Adipose tissue (tissue), 3 donors: ENCODE results near the gene GTF3C1. TPM values are rescaled to one million over a fixed set of nuclear protein-coding genes. Genes with fewer than 3 reads are reported as not detected.

Experiments used
- H3K27ac ChIP-seq: one replicate; pipeline ENCODE4 v1.5.1; 2013; ENCODE audit warnings: low read depth, low read length
- WGBS, 3 donors: extraction: QIAGEN DNeasy Blood & Tissue Kit; methylation state at CpG; one replicate each; pipeline ENCODE4 v1.1.7; 2013; 5-methylcytosine and 5-hydroxymethylcytosine counted together
- polyA plus RNA-seq, 3 donors: library from polyadenylated mRNA; stranded (reverse); fragments of 200-250 nt; gene quantifications; one replicate each; pipeline ENCODE4 v1.2.3, GENCODE V29; 2013
- donor health status: healthy with polysubstance abuse.
- donor health status: Bipolar disorder and iron deficiency.
- donor health status: healthy.

Gene GTF3C1
- polyA plus RNA-seq, 3 donors, result 26.2 to 31.3 (median 30.7) TPM

- no peak overlapping the region for H3K27ac ChIP-seq
- WGBS, 3 donors, result 96 to 98% (median 96%) methylated on average over 9 of the region's 9 CpGs
These were observed 76.4 kb downstream of the GTF3C1 start for GRCh38 chr16:27473101-27473900.

GRCh38 chr16:27472091-27473020 lies 77.4 kb downstream of the GTF3C1 start:
- WGBS, 3 donors, result 93 to 97% (median 93%) methylated on average over 15 of the region's 15 CpGs

GRCh38 chr16:27471661-27472060 lies 78.1 kb downstream of the GTF3C1 start:
- 94 to 96% (median 95%) methylated on average over 19 of the region's 19 CpGs for WGBS, 3 donors

More at GRCh38 chr16:27472091-27473020, 77.4 kb downstream of the GTF3C1 start:
- H3K27ac ChIP-seq, result no peak overlapping the region

GRCh38 chr16:27470567-27471431 lies 78.9 kb downstream of the GTF3C1 start:
- WGBS, 3 donors, result 75 to 83% (median 76%) methylated on average over 28 of the region's 28 CpGs
- H3K27ac ChIP-seq, result no peak overlapping the region

More at GRCh38 chr16:27471661-27472060, 78.1 kb downstream of the GTF3C1 start:
- H3K27ac ChIP-seq, result no peak overlapping the region

- WGBS, 3 donors, result 95 to 97% (median 96%) methylated on average over 22 of the region's 22 CpGs
- H3K27ac ChIP-seq, result no peak overlapping the region
These were observed 80.7 kb downstream of the GTF3C1 start for GRCh38 chr16:27468941-27469531.

GRCh38 chr16:27465483-27465879 lies 84.2 kb downstream of the GTF3C1 start:
- 79 to 82% (median 81%) methylated on average over 8 of the region's 8 CpGs for WGBS, 3 donors
- H3K27ac ChIP-seq, result no peak overlapping the region

GRCh38 chr16:27464626-27465482 lies 84.9 kb downstream of the GTF3C1 start:
- 92 to 93% (median 93%) methylated on average over 29 to 33 of the region's 33 CpGs for WGBS, 3 donors
- H3K27ac ChIP-seq, result no peak overlapping the region

- WGBS, 3 donors, result 89 to 92% (median 89%) methylated on average over 32 of the region's 32 CpGs
- H3K27ac ChIP-seq, result no peak overlapping the region
These were observed 85.7 kb downstream of the GTF3C1 start for GRCh38 chr16:27463741-27464591.

- 86 to 94% (median 91%) methylated on average over 22 to 24 of the region's 24 CpGs for WGBS, 3 donors
- no peak overlapping the region for H3K27ac ChIP-seq
These were observed 86.6 kb downstream of the GTF3C1 start for GRCh38 chr16:27462846-27463682.

GRCh38 chr16:27462200-27462845 lies 87.4 kb downstream of the GTF3C1 start:
- 86 to 90% (median 89%) methylated on average over 18 of the region's 18 CpGs for WGBS, 3 donors
- H3K27ac ChIP-seq, result no peak overlapping the region

- no peak overlapping the region for H3K27ac ChIP-seq
- 64 to 85% (median 69%) methylated on average over 16 of the region's 16 CpGs for WGBS, 3 donors
These were observed 88.1 kb downstream of the GTF3C1 start for GRCh38 chr16:27461483-27462171.

- WGBS, 3 donors, result 78 to 86% (median 82%) methylated on average over 20 of the region's 20 CpGs
These were observed 88.8 kb downstream of the GTF3C1 start for GRCh38 chr16:27460663-27461482.

GRCh38 chr16:27460213-27460612 lies 89.5 kb downstream of the GTF3C1 start:
- no peak overlapping the region for H3K27ac ChIP-seq
- WGBS, 3 donors, result 63 to 74% (median 68%) methylated on average over 4 of the region's 4 CpGs

More at GRCh38 chr16:27460663-27461482, 88.8 kb downstream of the GTF3C1 start:
- no peak overlapping the region for H3K27ac ChIP-seq
